Psoas muscle (tissue), 8 donors: Measurements from ENCODE around the gene COG3. TPM values are rescaled to one million over a fixed set of nuclear protein-coding genes. Genes with fewer than 3 reads are reported as not detected.

Experiments
- ATAC-seq, 4 donors: fragments of 200-7000 bp; cut with Tn5 transposase; one replicate each; pipeline ENCODE4 v1.9.1; 2020; ENCODE audit warnings: moderate library complexity in 3 of 4, mild to moderate bottlenecking in 2 of 4
- DNase-seq, 2 donors: peaks; one replicate each; pipeline ENCODE4 v3.0.0-alpha.2; 2020
- H3K27ac ChIP-seq: fragments of 200-600 bp; one replicate; pipeline ENCODE4 v1.8.0; 2022
- H3K27me3 ChIP-seq, 3 donors: fragments of 200-600 bp in 1 of 3; one replicate each; pipeline versions ENCODE4 v1.6.1 to v1.8.0; 2013 to 2022; ENCODE audit warnings: low read length in 2 of 3, mild to moderate bottlenecking in 2 of 3, moderate library complexity in 1 of 3; ENCODE audit not compliant: insufficient read depth in 3 of 3
- H3K36me3 ChIP-seq, 2 donors: fragments of 200-600 bp in 1 of 2; one replicate each; pipeline versions ENCODE4 v1.6.1 to v1.8.0; 2013 to 2022; ENCODE audit warnings: low read depth in 1 of 2, mild to moderate bottlenecking in 1 of 2, moderate library complexity in 1 of 2; ENCODE audit not compliant: insufficient read depth in 1 of 2
- H3K4me1 ChIP-seq: fragments of 200-600 bp; one replicate; pipeline ENCODE4 v1.8.0; 2022
- H3K4me3 ChIP-seq: fragments of 200-600 bp; one replicate; pipeline ENCODE4 v1.8.0; 2022; ENCODE audit warnings: mild to moderate bottlenecking
- H3K9me3 ChIP-seq: fragments of 200-600 bp; one replicate; pipeline ENCODE4 v1.8.0; 2022
- CTCF ChIP-seq: fragments of 200-600 bp; IDR thresholded peaks from one replicate; pipeline ENCODE4 v1.8.0; 2022; ENCODE audit warnings: antibody characterized with exemption
- WGBS, 3 donors: extraction: QIAGEN DNeasy Blood & Tissue Kit; methylation state at CpG; one replicate each; pipeline versions ENCODE4 v1.1.6 to v1.1.7; 2013; 5-methylcytosine and 5-hydroxymethylcytosine counted together
- intact Hi-C, 2 donors: fragments of 100-400 bp; cut with DNase I; formaldehyde crosslinking; loops; one replicate each; pipeline versions ENCODE4 v1.11.0 to v1.14.2; 2022
- polyA plus RNA-seq, 3 donors: library from polyadenylated mRNA; stranded (reverse); fragments of 200-250 nt; gene quantifications; one replicate each; pipeline ENCODE4 v1.2.3, GENCODE V29; 2013
- total RNA-seq, 4 donors: library from RNA; stranded (reverse); fragmentation: NEBNext Ultra II Directional in 2 of 4; extraction: Animal tissue kit (Norgen Biotek cat#: 25700) in 2 of 4; gene quantifications; one replicate each; pipeline versions ENCODE4 v1.2.1 to v1.2.4, GENCODE V29; 2021 to 2023
- donor health status: healthy with polysubstance abuse.
- donor health status: DM: no; HTN: no; CAD: no; lungs with moderate emphysema.
- donor health status: Bipolar disorder and iron deficiency.
- donor health status: healthy.
- donor health status: DM: yes; HTN: yes; CAD: no.
- donor health status: DM: no; HTN: no; CAD: no.
- donor health status: DM: no; HTN: no; CAD: no.
- donor health status: DM: yes; HTN: yes; CAD: no.

COG3 gene
- total and polyA plus RNA-seq, 7 donors, result 7.5 to 19.1 (median 13.2) TPM

GRCh38 chr13:45445053-45445452 is 19.7 kb upstream of the COG3 start:
- DNase-seq (no peak), ATAC-seq (no peak)
- no peak for TF ChIP-seq CTCF
- no peaks in the 10 kb centered on the region for H3K9me3 ChIP-seq
- H3K4me3 ChIP-seq, result no peak overlapping the region
- H3K27me3 ChIP-seq, result no peaks in the 10 kb centered on the region
- intact Hi-C loops, result no loop called here
- peaks cover 19% of the 10 kb centered on the region for H3K4me1 ChIP-seq
- 76 to 81% (median 77%) methylated on average over 6 of the region's 6 CpGs for WGBS, 3 donors
- H3K36me3 ChIP-seq, result no peaks in the 10 kb centered on the region
- no peak overlapping the region for H3K27ac ChIP-seq

DNA sequence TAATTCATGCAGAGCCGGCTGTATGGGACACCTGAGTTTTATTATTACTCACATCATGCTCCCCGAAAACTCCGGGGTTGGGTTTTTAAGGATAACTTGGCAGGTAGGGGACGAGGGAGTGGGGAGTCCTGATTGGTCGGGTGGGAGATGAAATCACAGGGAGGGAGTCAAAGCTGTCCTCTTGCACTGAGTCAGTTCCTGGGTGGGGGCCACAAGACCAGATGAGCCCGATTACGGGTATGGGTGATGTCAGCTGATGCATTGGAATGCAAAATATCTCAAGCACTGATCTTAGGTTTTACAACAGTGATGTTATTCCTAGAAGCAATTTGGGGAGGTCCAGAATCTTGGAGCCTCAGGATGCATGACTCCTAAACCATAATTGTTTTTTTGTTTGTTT is 18.6 kb upstream of the COG3 start:
- WGBS, 3 donors, result 72 to 80% (median 75%) methylated on average over 7 of the region's 7 CpGs
- no peak overlapping the region for H3K27ac ChIP-seq
- TF ChIP-seq CTCF, result no peak
- H3K36me3 ChIP-seq, result no peaks in the 10 kb centered on the region
- DNase-seq, result no peak
- no peak overlapping the region for H3K4me3 ChIP-seq
- peaks cover 10% of the 10 kb centered on the region for H3K4me1 ChIP-seq
- ATAC-seq, result no peak
- intact Hi-C loops, result no loop called here
- H3K27me3 ChIP-seq, result no peaks in the 10 kb centered on the region
- H3K9me3 ChIP-seq, result no peaks in the 10 kb centered on the region

- Histone ChIP-seq H3K36me3 (no peaks in the 10 kb centered on the region), H3K4me3 (no peak overlapping the region), H3K4me1 (peaks cover under 1% of the 10 kb centered on the region), H3K27me3 (no peaks in the 10 kb centered on the region), H3K27ac (no peak overlapping the region), H3K9me3 (no peaks in the 10 kb centered on the region)
- no peak for TF ChIP-seq CTCF
- DNase-seq, result no peak
- ATAC-seq, result no peak
- 65 to 70% (median 67%) methylated on average over 9 of the region's 9 CpGs for WGBS, 3 donors
- intact Hi-C loops, result no loop called here
Observed at GRCh38 chr13:45447050-45447661, 17.6 kb upstream of the COG3 start.

GRCh38 chr13:45448965-45449559 is 15.7 kb upstream of the COG3 start:
- intact Hi-C loops, result no loop called here
- H3K36me3 ChIP-seq, result no peaks in the 10 kb centered on the region
- TF ChIP-seq CTCF, result no peak
- 81 to 85% (median 83%) methylated on average over 1 of the region's 1 CpG for WGBS, 3 donors
- no peaks in the 10 kb centered on the region for H3K9me3 ChIP-seq
- no peak overlapping the region for H3K4me3 ChIP-seq
- no peak for ATAC-seq
- DNase-seq, result no peak
- H3K27ac ChIP-seq, result no peak overlapping the region
- H3K27me3 ChIP-seq, result no peaks in the 10 kb centered on the region
- no peaks in the 10 kb centered on the region for H3K4me1 ChIP-seq

- TF ChIP-seq CTCF, result no peak
- no peak overlapping the region for H3K27ac ChIP-seq
- no peak for ATAC-seq
- WGBS, 3 donors, result 90 to 91% (median 90%) methylated on average over 4 of the region's 4 CpGs
- intact Hi-C loops, result no loop called here
- no peaks in the 10 kb centered on the region for H3K4me1 ChIP-seq
- no peak for DNase-seq
- no peak overlapping the region for H3K4me3 ChIP-seq
- no peaks in the 10 kb centered on the region for H3K36me3 ChIP-seq
- no peaks in the 10 kb centered on the region for H3K27me3 ChIP-seq
- H3K9me3 ChIP-seq, result no peaks in the 10 kb centered on the region
Observed at GRCh38 chr13:45451282-45451681, 13.5 kb upstream of the COG3 start.
